Stimulated activated CD4-positive, alpha-beta T cell treated with anti-CD3 and anti-CD28 coated beads, TNF-alpha, amount 100 ng/mL, for 48 hours (primary cell): ENCODE results near the gene BCOR.

ENCODE experiments used
- DNase-seq, 3 donors: peaks; one replicate each; pipeline ENCODE4 v3.0.0-alpha.2; 2020; ENCODE audit warnings: low read depth in 3 of 3

The BCOR gene

GRCh38 chrX:40003428-40004245, 94.1 kb downstream of the BCOR start:
- no peak for DNase-seq

DNA sequence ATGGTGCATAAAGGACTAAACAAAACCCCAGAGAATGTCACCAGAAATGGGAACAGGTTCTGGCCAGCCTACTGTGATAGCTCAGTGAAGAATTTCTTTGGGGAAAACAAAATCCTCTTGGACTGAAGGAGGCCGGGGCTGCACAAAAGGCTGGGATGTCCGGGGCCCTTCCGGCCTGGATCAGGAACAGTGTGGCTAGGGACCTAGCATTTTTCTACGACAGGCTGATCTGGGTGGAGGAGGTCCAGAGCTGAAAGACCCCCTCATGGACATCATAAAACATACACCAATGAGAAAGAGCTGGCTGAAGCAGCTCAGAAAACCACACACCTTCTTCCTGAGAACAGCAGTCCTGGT, 94.7 kb downstream of the BCOR start:
- DNase-seq: no peak
